ENCODE measurements around the gene ZNF512B.
"Not testable (repeated sequence)": the region's sequence is repeated elsewhere in the genome, so short reads cannot be mapped to it uniquely, and the experiment has no call there.

ZNF512B gene

DNA sequence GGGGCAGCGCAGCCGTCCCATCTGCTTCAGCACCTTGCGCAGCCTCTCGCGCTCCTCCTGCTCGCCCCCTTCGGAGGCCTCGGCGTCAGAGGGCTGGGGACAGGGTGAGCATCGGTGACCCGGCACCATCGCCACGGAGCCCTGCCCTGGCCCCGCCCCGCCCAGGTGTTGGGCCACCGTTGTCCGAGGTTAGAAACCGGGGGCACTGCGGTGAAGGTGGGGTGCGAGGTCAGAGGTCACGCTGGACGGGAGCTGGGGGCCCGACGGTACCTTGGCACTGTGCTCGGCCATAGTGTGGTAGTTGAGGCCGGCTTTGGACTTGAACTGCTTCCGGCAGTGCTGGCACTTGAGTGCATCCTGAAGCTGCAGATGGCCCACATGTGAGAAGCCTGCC is 6.4 kb downstream of the ZNF512B start:
- DNase-seq: no peak

DNA sequence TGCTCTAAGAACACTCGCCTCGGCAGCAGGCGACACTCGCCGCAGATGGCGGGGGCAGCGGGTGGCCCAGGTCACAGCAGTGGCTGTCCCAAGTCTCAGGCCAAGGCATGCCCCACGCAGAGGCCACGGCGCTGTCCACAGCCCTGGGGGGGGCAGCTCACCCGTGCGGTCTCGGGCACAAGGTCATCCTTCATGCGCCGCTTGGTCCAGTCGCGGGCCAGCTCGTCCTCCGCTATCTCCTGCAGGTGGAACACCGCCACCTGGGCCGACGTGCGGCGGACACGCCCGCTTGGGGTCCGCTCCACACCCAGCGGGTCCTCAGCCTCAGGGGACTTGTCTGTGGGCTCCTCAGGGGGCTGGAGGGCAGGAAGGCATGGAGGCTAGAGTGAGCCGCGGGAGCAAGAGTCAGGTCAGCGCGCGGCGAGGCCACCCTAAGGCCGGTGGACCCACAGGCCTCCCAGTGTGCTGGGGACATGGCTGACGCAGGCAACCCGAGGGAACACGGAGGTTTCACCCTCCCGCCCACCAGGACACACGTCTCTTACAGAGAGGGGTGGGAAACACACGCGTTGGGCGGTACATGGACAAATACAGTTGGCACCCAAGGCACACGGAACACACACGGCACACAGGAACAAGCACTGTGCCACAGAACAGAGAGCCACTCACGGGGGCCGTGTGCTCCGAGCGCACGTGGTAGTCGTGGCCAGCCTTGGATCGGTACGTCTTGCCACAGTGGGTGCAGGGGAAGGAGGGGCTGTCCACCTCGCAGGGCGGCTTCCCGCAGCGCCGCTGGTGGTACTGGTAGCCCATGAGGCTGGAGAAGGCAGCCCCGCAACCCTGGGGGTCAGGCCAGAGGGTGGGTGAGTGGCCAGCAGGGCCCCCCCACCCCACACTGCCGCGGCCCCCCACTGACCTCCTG is 7.0 kb downstream of the ZNF512B start:
- no peak for DNase-seq

DNA sequence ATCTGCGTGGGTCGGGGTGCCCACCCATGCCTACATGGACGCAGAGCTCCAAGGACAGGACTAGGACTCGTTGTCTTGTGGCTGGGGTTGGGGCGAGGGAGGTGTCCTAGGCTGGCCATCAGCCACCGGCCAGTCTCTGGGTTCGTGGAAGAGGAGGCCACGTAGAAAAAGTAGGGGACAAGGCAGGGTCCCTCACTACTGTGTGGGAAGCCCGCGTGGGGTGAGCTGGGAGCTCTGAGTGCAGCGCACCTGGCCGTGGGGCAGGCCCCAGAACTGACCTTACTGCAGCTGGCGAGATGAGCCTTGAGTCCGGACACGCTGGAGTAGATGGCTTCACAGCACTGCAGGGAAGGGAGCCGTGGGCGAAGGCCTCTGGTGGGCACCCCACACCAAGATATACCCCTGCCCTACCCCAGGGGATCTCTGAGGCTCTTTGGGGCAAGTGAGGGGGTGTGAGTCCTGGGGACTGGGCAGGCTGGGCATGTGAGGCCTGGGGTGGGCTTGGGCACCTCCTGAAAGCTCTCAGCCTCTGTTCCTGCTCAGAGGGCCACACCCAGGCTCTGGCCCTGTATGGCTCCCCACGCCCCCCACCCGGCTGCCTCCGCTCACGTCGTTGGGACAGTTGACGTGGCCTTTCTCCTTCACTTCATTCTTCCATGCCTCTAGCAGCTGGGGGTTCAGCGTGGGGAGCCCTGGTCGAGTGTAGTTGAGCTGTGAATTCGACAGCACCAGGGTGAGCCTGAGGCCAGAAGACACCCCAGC is 7.9 kb downstream of the ZNF512B start:
- DNase-seq: no peak

DNA sequence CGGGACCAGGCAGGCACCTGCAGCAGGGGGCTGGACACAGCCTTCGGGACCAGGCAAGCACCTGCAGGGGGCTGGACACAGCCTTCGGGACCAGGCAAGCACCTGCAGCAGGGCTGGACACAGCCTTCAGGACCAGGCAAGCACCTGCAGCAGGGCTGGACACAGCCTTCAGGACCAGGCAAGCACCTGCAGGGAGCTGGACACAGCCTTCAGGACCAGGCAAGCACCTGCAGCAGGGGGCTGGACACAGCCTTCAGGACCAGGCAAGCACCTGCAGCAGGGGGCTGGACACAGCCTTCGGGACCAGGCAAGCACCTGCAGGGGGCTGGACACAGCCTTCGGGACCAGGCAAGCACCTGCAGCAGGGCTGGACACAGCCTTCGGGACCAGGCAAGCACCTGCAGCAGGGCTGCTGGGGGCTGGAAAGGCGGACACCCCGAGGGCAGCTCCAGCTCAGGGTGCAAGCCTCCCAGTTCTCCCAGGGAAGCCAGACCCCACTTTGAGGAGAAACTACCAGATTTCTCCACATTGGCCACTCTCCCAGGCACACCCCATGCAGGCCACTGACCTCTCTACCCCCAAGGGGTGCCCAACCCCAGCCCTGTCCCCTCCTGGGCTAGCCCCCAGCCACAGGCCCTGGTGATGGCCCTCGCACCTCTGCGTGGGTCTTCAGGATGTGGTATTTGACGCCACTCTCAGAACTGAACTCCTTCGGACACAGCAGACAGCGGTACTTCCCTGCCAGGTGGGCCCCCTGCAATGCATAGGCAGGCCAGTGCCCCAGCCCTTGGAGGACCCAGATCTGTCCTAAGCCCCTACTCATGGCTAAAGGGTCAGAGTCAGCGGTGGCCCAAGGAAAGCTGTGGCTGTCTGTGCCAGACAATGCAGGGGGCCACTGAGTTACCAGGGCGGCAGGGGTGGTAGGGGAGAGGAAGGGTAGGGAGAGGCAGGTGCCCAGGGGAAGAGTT is 8.8 kb downstream of the ZNF512B start:
- DNase-seq: not testable (repeated sequence)

DNA sequence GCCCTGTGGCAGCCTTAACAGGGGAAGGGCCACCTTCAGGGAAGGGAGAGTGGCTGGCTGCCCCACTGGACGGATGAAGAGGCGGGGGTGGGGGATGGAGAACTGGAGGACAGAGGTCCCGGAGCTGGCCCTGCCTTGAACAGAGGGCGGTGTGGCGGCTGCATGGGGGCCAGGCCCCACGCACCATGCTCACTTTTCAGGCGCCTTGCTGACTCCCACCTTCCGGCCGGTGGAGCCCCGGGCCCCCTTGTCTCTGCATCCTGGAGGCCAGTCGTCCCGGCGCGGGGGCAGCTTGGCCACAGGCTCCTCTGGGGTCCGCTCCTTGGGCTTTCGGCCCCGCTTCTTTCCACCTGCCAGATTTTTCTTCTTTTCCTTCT is 10.0 kb downstream of the ZNF512B start:
- no peak for DNase-seq

DNA sequence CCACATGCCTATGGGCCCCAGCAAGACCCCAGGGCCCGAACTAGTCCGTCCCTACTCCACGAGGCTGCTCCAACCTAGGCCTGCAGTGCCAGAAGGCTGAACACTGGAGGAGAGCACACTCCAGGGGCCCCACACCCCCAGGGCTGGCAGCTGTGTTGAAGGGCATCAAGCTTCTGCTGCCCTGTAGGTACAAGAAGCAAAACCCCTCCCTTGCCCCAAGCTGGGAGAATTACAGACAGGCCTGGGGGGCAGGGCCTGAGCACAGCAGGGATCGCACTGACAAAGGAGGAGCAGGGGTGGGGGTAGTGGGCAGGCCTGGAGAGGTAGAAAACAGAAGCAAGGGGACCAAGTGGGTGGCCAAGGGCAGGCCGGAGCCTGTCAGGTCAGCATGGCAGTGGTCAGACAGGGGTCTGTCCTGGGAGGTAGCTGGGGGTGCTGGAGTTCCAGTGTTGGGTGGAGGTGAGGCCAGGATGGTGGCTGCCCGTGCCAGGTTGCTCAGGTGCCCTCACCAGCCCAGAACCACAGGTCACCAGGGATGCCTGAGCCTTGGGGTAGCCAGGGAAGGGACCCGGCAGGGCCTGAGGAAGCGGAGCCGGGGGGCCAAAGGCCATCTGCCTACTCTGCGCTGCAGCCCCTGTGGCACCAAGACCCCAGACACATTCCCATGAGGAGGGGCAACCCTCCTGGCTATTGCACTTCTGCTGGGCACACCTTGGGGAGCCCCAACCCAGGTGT is 10.6 kb downstream of the ZNF512B start:
- no peak for DNase-seq

DNA sequence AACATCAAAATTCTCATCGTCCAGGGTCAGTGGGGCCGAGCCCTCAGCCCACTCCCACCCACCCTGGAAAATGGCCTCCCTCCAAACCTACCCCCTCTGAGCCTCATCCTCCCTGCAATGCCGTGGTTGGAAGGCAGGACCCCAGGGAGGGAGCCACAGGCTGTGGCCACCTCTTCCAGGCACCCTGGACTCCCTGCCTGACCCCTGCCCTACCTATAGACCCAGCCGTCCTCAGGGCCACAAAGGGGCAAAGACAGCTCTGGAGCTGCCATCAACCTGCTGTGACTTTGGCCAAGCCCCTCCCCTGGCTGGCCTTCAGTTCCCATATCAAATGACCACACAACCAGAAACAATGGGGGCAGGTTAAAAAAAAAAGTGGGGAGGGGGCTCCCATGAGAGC is 11.3 kb downstream of the ZNF512B start:
- DNase-seq: no peak

DNA sequence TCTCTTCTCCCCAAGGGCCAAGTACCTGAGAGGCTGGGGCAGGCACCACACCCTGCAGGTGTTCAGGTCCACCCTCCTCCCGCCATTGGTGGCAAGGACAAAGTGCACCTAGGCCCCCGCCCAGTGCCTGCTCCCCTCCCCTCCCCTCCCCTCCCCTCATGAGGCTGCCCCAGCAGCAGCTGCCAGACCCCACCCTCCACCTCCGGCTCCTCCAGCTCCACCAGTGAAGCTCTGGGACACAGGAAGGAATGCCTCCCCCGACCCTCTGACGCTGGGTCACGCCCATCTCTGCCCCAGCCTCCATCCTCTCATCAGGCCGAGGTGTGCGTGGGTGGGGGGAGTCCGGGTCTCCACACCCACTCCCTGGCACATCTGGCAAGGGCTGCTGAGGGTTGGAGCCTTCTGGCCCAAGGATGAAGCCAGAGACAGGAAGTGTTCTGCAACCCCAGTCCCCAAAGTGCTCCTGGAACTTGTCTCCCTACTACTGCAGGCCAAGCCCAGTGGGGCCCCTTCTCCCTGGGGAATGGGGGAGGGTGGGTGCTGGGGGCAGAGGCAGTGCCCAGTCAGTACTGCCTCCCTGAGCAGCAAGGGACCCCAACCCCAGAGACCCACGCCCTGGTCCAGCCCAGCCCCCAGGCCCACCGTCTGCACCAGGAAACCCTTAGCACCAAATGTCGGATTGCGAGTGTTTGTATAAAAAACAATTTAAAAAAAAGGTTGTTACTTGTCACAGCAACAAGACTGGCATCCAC is 11.9 kb downstream of the ZNF512B start:
- peak; percentile 61 for DNase-seq

DNA sequence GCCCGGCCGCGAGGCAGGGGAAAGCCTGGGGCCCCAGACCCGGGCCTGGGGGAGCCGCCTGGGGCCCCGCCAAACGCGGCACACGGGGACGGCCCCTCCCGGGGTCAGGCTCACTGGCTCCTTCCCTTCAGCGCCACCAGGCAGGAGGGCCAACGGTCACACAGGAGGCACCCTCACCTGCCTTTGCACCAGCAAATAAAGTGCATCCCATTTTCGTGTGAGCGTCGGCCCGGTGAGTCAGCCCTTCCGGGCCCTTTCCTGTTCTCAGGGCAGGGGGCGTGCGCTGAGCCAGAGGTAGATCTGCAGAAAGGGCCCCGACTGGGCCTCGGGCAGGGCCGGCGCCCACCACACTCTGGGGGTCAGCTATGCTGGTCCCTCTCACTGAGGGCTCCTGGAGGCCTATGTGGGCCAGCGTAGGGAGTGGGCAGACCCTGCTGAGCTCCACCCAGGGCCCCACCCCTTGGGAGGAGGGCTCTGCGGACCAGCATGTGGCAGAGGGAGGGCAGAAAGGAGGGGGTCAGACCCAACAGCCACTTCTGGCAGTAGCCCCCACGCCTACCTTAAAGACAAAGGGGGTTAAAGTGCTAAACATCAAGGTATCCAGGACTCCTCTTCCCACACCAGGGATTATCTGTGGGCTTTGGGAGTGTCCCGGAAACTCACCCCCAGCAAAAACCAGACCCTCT is 12.6 kb downstream of the ZNF512B start:
- DNase-seq: peak; percentile 72

DNA sequence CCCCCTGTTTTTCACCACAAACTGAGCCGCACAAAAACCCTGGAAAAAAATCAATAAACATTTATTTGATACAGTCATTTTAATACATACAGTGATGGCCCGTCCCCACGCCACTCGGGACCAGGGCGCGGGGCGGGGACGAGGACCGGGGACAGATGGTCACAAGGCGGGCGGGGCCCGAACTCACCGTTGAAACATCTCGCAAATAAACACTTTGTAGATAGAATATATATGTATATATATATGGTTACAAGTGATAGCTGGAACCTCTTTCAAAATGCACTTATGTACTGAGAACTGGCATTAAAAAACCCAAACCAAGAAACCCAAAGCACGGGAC is 13.1 kb downstream of the ZNF512B start:
- DNase-seq: no peak

DNA sequence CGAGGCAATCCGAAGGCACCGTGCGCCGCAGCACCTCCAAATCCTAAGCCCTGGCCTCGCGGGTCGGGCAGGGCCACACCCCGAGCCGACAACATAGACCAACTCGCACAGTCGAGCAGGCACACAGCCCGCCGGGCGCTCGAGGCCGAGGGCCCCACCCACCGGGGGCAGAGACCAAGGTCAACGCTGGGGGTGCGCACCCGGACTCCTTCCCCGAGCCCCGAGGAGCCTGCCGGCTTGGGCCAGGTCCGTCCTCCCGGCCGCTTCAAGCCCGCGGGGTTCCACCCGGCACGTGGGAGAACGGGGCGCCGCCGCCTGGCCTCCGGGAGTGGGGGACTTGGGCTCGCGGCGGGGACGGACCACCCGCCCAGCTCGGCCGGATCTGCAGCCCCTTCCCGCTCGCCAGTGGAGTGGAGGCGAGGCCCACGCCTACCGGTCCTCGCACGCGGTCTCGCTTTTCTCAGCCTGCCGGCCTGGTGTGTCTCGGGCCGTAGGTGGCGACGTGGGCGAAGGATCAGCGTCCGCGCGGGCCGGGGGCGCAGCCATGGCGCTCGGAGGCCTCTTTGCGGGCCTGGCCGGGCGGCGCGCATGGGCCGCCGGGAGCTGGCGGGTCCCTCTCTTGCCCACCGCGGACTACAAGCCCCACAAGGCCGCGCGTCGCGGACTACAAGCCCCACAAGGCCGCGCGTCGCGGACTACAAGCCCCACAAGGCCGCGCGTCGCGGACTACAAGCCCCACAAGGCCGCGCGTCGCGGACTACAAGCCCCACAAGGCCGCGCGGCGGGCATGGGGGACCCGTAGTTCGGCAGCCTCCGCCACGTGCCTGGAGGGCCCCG is 13.7 kb downstream of the ZNF512B start, which contains the start of gene UCKL1:
TSS of gene UCKL1 (minus strand) at position 590 of the 837 bp plus-strand sequence. CDS start at position 546, 44 bp downstream.
- peak; percentile 86 for DNase-seq

DNA sequence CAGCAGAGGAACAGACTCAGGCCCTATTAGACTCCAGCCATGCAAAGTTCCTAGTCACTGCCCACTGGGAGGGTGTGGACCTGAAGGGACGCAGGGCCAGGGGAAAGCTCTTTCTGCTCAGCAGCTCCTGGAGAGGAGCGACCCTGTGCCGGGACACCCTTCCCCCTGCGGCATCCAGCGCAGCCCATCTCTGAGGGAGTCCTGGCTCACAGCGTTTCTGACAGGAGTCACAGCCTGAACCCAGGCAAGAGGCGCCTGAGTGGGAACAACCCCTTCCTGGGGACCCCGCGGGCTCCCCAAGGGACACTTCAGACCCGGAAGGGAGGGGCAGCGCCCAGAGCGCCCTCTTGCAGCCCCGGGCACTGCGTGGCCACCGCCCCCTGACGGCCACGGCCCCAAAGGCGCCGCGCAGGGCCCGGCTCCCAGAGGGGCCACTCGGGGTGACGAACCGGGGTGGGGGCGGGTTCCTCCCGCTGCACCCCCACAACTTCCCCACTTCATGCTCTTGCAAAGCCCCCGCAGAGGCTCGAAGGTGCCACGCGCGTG is 14.4 kb downstream of the ZNF512B start:
- no peak for DNase-seq

DNA sequence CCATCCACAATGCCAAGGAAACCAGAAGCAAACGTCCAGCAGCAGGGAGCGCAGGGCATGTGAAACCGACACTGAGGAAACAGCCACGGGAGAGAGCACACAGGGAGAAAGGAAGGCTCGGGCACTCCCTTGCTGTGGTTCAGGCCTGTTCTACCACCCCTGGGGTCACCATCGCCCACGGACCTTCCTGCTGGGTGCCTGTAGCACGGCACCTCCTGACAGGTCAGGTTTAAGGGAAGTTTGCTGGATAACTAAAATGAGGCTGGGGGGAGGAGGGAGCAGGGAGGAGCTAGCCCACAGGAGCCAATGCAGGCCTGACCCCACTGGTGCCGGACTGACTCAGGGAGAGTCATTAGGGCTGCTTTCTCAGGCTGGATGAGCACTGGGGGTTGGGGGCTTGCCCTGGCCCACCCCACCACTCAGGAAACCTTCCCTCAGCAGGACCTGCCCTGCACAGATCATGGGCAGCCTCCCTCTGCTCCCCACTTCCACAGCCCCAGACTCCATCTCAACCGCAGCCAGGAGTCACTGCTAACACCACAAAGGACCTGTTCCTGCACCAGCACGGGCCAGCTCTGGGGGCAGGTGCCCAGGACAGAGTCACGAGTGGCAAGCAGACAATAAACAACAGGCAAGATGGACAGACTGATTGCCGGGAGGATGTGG is 15.8 kb downstream of the ZNF512B start:
- no peak for DNase-seq

DNA sequence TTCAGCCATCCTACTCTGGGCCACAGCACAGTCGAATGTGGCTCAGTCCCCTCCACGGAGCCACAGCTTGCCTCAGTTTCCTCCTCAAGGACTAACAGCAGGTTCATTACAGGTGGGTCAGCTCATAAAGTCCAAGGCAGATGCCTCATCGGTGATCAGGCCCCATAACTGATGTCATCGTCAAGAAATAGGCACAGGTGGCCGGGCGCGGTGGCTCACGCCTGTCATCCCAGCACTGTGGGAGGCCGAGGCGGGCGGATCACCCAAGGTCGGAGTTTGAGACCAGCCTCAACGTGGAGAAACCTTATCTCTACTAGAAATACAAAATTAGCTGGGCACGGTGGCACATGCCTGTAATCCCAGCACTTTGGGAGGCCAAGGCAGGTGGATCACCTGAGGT is 17.0 kb downstream of the ZNF512B start:
- no peak for DNase-seq

DNA sequence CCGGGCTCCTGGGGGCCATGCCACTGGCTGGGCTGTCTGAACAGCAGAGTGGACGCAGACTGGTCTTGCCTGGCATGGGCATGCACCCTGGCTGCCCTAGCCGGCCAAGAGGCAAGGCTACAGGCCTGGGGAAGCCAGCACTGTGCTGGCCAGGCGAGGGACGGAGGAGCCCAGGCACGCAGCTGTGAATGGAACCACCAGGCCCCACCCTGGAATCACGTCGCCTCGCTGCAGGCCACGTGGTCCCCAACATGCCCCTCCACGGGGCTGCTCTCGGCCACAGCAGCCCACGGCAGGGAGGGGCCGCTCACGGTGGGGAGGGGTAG is 17.6 kb downstream of the ZNF512B start:
- no peak for DNase-seq

DNA sequence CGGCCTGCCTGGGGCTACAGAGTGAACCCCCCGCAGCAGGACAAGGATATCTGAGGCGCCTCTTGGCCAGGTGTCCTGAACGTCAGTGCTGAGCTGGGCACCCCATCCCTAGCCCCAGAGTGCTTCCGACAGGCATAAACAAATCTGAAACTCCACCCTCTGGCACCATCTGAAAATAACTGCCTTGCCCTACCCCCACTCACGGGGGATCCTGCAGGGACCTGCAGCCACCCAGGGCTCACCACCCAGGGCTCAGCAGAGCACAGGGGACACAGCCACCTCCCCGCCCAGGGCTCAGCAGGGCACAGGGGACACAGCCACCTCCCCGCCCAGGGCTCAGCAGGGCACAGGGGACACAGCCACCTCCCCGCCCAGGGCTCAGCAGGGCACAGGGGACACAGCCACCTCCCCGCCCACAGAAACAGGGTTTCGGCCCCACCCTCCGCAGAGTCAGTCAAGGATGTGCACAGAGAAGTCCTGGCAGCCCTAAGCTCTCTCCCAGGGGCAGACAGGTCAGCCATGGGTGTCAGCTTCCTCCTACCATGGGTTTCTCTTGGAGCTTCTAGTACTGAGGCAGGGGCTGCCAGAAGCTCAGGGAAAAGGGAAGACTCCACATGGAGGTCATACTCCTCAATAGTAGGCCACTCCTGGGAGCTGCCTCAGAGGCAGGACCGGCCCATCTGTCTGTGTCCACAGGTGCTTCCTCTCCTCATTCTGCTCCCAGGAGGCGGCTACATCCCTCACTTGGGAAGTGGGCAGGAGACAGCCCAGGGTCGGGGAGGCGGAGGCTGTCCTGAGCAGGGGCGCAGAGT is 18.1 kb downstream of the ZNF512B start:
- no peak for DNase-seq

DNA sequence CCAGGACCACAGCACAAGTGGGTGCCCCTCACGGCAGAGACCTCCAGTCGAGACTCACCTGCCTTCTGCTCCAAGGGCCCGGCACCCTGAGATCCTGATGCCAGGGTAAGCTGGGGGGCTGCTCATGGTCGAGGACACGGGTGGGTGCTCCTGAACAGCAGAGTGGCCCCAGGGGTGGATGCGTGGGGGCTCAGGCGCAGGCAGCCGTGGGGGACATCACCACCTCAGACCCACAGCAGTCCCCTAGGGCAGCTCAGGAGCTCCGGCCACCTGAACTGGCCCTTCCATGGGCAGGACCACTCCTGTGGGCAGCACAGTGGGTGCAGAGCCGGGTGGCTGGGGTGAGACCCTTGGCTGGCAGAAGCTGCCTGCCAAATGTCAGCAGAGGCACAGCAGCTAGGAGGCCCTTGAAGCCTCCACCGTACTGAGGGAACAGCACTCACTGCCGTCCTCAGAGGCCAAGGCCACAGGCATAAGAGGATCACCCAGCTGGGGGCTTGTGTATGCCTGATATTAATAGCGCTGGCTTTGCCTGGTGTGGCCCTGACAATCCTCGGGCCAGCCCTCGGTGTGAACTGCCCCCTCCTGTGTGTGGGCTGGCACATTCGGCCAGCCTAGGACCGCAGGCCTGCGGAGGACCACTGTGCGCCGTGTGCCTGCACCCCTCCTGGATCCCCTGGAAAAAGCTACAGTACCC is 18.9 kb downstream of the ZNF512B start:
- no peak for DNase-seq
